Urinary bladder (tissue), 4 donors: Measurements from ENCODE around the gene DDI2. TPM values are rescaled to one million over a fixed set of nuclear protein-coding genes. Genes with fewer than 3 reads are reported as not detected.
A peak's percentile ranks its signal among the peaks of the same experiment; 100 is the strongest.

Source experiments
- DNase-seq: peaks from one replicate; pipeline ENCODE4 v3.0.0-alpha.2; 2015; ENCODE audit errors: extremely low spot score
- H3K27ac ChIP-seq: one replicate; pipeline ENCODE4 v1.5.1; 2013; ENCODE audit warnings: low read depth, mild to moderate bottlenecking, moderate library complexity
- H3K36me3 ChIP-seq: one replicate; pipeline ENCODE4 v1.6.1; 2013; ENCODE audit warnings: mild to moderate bottlenecking, moderate library complexity; ENCODE audit not compliant: insufficient read depth
- H3K4me1 ChIP-seq: one replicate; pipeline ENCODE4 v1.6.1; 2013; ENCODE audit warnings: mild to moderate bottlenecking, moderate library complexity; ENCODE audit not compliant: insufficient read depth
- H3K4me3 ChIP-seq: one replicate; pipeline ENCODE4 v1.5.1; 2013; ENCODE audit warnings: low read depth, low read length
- WGBS: extraction: QIAGEN DNeasy Blood & Tissue Kit; methylation state at CpG from one replicate; pipeline ENCODE4 v1.1.7; 2013; 5-methylcytosine and 5-hydroxymethylcytosine counted together
- polyA plus RNA-seq: library from polyadenylated mRNA; stranded (reverse); fragments of 200-250 nt; gene quantifications from one replicate; pipeline ENCODE4 v1.2.3, GENCODE V29; 2013
- total RNA-seq: library from RNA; depleted of rRNA; stranded (reverse); fragments of >200 nt; gene quantifications from one replicate; pipeline ENCODE4 v1.2.3, GENCODE V29; 2014
- donor health status: healthy with polysubstance abuse.
- donor health status: healthy.

DDI2 gene
- total and polyA plus RNA-seq, 2 donors = 7.2 to 48.8 TPM

- Histone ChIP-seq H3K4me3 (peak overlapping the region; percentile 83), H3K4me1 (no peaks in the 10 kb centered on the region), H3K36me3 (no peaks in the 10 kb centered on the region), H3K27ac (peak overlapping the region; percentile 53)
- 73% methylated on average over 26 of the region's 26 CpGs for WGBS
- no peak for DNase-seq
These were observed 1.6 kb downstream of the DDI2 start for GRCh38 chr1:15618655-15619525.

DNA sequence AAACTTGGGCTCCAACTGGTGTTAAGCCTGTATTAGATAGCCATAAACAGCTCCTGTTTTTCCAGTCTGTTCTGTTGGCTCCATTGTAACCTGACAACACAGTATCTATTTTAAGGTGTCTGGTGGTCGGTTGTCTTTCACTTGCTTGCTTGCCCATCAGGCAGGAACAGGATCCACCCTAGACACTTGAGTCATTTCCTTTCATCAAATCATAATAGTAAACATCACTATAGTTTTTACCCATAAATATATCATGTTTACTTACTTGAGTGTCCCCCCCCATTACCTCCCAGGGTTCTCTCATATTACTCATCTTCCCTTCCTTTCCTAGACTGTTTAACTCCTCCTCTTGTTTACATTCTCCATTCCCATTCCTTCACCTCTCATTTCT lies 2.9 kb downstream of the DDI2 start:
- Histone ChIP-seq H3K27ac (no peak overlapping the region), H3K4me1 (no peaks in the 10 kb centered on the region), H3K4me3 (no peak overlapping the region), H3K36me3 (no peaks in the 10 kb centered on the region)
- 62% methylated on average over 1 of the region's 1 CpG for WGBS
- no peak for DNase-seq

GRCh38 chr1:15620902-15621682 lies 3.8 kb downstream of the DDI2 start:
- WGBS = 94% methylated on average over 7 of the region's 7 CpGs
- no peaks in the 10 kb centered on the region for H3K4me1 ChIP-seq
- H3K27ac ChIP-seq = no peak overlapping the region
- no peak for DNase-seq
- no peaks in the 10 kb centered on the region for H3K36me3 ChIP-seq
- H3K4me3 ChIP-seq = no peak overlapping the region

DNA sequence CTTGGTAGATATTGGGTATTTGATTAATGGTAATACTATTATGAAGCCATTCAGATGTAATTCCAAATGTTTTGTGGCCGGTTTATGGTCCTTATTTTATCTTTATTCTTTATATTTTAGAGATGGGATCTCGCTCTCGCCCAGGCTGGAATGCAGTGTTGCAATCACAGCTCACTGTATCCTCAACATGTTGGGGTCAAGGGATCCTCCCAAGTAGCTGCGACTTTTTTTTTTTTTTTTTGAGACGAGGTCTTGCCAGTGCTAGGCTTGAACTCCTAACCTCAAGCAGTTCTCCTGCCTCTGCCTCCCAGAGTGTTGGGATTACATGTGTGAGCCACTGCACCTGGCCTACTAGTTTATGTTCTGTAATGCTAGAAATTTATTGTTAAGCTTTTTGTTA lies 4.7 kb downstream of the DDI2 start:
- H3K4me1 ChIP-seq = no peaks in the 10 kb centered on the region
- peak overlapping the region; percentile 34 for H3K27ac ChIP-seq
- 46% methylated on average over 5 of the region's 5 CpGs for WGBS
- H3K36me3 ChIP-seq = no peaks in the 10 kb centered on the region
- no peak overlapping the region for H3K4me3 ChIP-seq
- no peak for DNase-seq

DNA sequence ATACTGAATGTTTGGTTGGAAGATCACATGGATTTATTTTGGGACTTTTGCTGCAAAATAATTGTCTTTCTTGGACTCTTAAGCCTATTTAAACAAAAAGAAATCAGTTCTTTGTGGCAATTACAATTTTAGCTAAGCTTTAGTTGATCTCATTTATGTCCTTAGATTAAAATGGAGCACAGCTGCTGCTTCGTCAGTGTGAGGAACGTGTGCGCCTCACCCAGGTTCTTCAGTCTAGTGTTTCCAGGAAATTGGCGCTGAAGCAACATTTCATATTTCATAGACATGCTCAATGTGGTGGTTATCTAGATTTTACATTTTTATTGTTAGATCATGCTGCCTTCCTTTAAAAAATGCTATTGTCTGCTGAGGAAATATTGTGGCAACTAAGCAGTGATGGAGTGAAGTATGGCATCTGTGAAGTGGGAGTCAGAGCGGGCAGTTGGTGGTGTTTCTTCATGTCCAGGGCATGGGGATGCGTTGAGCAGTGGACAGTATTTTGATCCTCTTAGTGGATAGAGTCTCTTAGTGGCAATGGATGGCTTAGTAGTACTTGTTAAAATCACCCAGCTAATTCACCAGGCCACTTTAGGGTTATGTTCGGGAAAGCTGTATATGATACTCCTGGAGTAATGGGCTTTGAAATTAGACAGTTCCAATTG lies 5.6 kb downstream of the DDI2 start:
- Histone ChIP-seq H3K4me3 (no peak overlapping the region), H3K36me3 (no peaks in the 10 kb centered on the region), H3K4me1 (no peaks in the 10 kb centered on the region), H3K27ac (no peak overlapping the region)
- no peak for DNase-seq
- 79% methylated on average over 7 of the region's 7 CpGs for WGBS

DNA sequence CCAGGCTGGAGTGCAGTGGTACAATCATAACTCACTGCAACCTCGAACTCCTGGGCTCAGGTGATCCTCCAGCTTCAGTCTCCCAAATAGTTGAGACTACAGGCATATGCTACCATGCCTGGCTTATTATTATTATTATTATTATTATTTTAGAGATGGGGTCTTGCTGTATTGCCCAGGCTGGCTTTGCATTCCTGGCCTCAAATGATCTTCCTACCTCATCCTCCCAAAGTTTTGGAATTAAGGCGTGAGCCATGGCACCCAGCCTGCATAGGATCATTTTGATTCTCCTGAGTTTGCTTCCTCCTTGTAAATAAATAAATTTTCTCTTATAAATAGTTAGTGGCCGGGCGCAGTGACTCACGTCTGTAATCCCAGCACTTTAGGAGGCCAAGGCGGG lies 6.2 kb downstream of the DDI2 start:
- no peak overlapping the region for H3K27ac ChIP-seq
- WGBS = 85% methylated on average over 6 of the region's 6 CpGs

GRCh38 chr1:15624133-15624714 lies 7.0 kb downstream of the DDI2 start:
- Histone ChIP-seq H3K27ac (no peak overlapping the region), H3K36me3 (no peaks in the 10 kb centered on the region), H3K4me3 (no peak overlapping the region), H3K4me1 (no peaks in the 10 kb centered on the region)
- no peak for DNase-seq
- 89% methylated on average over 3 of the region's 3 CpGs for WGBS

More for the DNA sequence above, 6.2 kb downstream of the DDI2 start:
- no peaks in the 10 kb centered on the region for H3K4me1 ChIP-seq
- no peak for DNase-seq
- no peak overlapping the region for H3K4me3 ChIP-seq
- H3K36me3 ChIP-seq = no peaks in the 10 kb centered on the region

DNA sequence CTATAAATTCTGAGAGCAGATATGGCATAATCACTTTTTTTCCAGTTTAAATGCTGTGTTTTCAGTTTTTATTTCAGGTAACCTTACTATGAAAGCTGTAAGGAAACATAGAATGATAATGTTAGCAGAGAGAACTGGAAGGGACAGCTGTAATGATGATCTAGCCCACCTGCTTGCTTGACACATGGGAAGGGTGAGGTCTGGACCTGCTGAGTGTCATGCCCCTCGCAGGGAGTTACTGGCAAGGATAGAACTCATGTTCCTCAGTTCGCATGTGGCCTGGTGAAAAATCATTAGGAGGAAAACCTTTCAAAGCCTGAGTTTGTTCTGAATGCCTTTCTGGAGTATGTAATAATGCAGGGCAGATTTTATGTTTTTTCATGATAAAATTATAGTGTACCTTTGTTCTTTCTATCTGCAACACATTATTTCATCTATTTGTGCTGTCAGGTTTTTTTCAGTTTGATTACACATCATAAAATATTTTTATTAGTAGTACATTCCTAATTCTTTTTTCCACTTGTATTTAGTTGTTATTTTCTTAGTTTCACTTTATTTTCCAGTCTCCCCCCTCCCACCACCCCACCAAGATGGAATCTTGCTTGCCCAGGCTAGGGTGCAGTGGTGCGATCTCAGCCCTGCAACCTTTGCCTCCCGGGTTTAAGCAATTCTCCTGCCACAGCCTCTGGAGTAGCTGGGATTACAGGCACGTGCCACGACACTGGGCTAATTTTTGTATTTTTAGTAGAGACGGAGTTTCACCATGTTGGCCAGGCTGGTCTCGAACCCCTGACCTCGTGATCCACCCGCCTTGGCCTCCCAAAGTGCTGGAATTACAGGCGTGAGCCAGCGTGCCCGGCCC lies 8.0 kb downstream of the DDI2 start:
- Histone ChIP-seq H3K36me3 (no peaks in the 10 kb centered on the region), H3K4me3 (no peak overlapping the region), H3K4me1 (no peaks in the 10 kb centered on the region), H3K27ac (no peak overlapping the region)
- DNase-seq = no peak
- 84% methylated on average over 13 of the region's 13 CpGs for WGBS

DNA sequence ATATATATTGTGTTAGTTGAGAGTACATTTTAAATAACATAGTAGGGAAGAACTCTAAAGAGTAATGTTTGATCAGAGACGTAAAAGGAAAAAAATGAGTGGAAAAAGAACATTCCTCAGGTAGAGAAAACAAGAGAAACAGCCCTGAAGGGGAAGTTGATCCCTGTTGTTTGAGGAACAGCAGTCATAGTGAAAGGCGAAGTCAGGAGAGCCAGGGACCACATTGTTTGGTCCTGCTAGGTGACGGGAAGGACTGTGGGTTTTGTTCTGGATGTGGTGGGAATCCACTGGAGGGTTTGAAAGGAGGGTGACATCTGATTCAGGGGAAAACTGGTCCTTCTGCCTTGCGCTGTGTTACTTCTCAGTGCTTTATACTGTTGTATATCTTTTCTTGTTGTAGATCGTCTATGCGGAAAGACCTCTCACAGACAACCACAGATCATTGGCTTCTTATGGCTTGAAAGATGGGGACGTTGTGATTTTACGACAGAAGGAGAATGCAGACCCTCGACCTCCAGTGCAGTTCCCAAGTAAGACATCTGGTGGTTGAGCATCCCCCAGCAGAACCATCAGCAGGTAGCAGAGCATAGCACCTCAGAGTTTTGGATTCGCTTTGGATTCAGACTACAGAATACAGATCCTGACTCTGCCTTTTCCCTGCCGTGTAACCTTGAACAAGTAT lies 9.2 kb downstream of the DDI2 start:
- no peaks in the 10 kb centered on the region for H3K36me3 ChIP-seq
- 74% methylated on average over 11 of the region's 11 CpGs for WGBS
- H3K27ac ChIP-seq = no peak overlapping the region
- no peaks in the 10 kb centered on the region for H3K4me1 ChIP-seq
- H3K4me3 ChIP-seq = no peak overlapping the region
- no peak for DNase-seq

- Histone ChIP-seq H3K27ac (no peak overlapping the region), H3K4me3 (no peak overlapping the region), H3K4me1 (no peaks in the 10 kb centered on the region), H3K36me3 (no peaks in the 10 kb centered on the region)
- DNase-seq = no peak
- 42% methylated on average over 4 of the region's 4 CpGs for WGBS
These were observed 10.2 kb downstream of the DDI2 start for GRCh38 chr1:15627343-15627988.

- WGBS = 41% methylated on average over 1 of the region's 1 CpG
- H3K4me3 ChIP-seq = no peak overlapping the region
- no peak overlapping the region for H3K27ac ChIP-seq
- H3K36me3 ChIP-seq = no peaks in the 10 kb centered on the region
- no peaks in the 10 kb centered on the region for H3K4me1 ChIP-seq
- no peak for DNase-seq
These were observed 10.7 kb downstream of the DDI2 start for GRCh38 chr1:15628003-15628402.
